Body of pancreas (tissue), 4 donors: ENCODE measurements around the gene FAM72A. TPM values are rescaled to one million over a fixed set of nuclear protein-coding genes. Genes with fewer than 3 reads are reported as not detected.
"Not testable (repeated sequence)": the region's sequence is repeated elsewhere in the genome, so short reads cannot be mapped to it uniquely, and the experiment has no call there.

Experiments used
- ATAC-seq: fragments of 150-250 bp; one replicate; pipeline ENCODE4 v1.9.1; 2016
- DNase-seq, 4 donors: peaks; one replicate each; pipeline ENCODE4 v3.0.0-alpha.2; 2019
- H3K27ac ChIP-seq, 4 donors: fragments of 200-600 bp; sonication (generic); 1 replicate in 3 of 4; 2 replicates in 1 of 4; pipeline versions ENCODE4 v1.5.1 to v1.6.1; 2016 to 2019; ENCODE audit warnings: mild to moderate bottlenecking in 1 of 4, mixed read lengths in 1 of 4, moderate library complexity in 1 of 4
- H3K27me3 ChIP-seq, 2 donors: fragments of 200-600 bp; sonication (generic); one replicate each; pipeline ENCODE4 v1.6.0; 2016; ENCODE audit warnings: mild to moderate bottlenecking in 1 of 2
- H3K36me3 ChIP-seq, 2 donors: fragments of 200-600 bp; sonication (generic); replicated peaks in 1 of 2; 2 replicates each; pipeline ENCODE4 v1.5.1; 2016; ENCODE audit warnings: low read depth in 2 of 2; ENCODE audit not compliant: insufficient read depth in 1 of 2
- H3K4me1 ChIP-seq: fragments of 200-600 bp; sonication (generic); one replicate; pipeline ENCODE4 v1.6.0; 2016
- H3K4me3 ChIP-seq, 2 donors: fragments of 200-600 bp; sonication (generic); 1 replicate in 1 of 2; 2 replicates in 1 of 2; pipeline ENCODE4 v1.5.1; 2016 to 2019
- H3K9me3 ChIP-seq, 3 donors: fragments of 200-600 bp; sonication (generic); 1 replicate in 2 of 3; 2 replicates in 1 of 3; pipeline ENCODE4 v1.5.1; 2016
- CTCF ChIP-seq, 7 experiments: fragments of 450-650 bp in 4 of 7; fragments of 200-600 bp in 3 of 7; sonication (generic) in 3 of 7; IDR thresholded peaks; one replicate each; pipeline ENCODE4 v1.5.1; 2016 to 2019; ENCODE audit warnings: antibody characterized with exemption in 7 of 7
- WGBS, 2 donors: methylation state at CpG; one replicate each; pipeline ENCODE4 v1.1.5; 2017; 5-methylcytosine and 5-hydroxymethylcytosine counted together
- intact Hi-C: fragments of 100-400 bp; cut with DNase I; formaldehyde crosslinking; loops from one replicate; pipeline ENCODE4 v1.15.1; 2023
- total RNA-seq, 2 donors: library from RNA; depleted of rRNA; stranded (reverse); fragments of >200 nt; gene quantifications; one replicate each; pipeline ENCODE4 v1.1.0, GENCODE V29; 2016

The FAM72A gene
- total RNA-seq, 2 donors from 2014 or later, result 11.9 TPM; not detected in 1

GRCh38 chr1:206178061-206178989, 24.3 kb downstream of the FAM72A start:
- 57 to 61% methylated on average over 8 to 9 of the region's 9 CpGs for WGBS, 2 donors
- H3K27me3 ChIP-seq, H3K4me1 ChIP-seq, intact Hi-C loops, ATAC-seq, DNase-seq, H3K9me3 ChIP-seq, H3K36me3 ChIP-seq, H3K27ac ChIP-seq, H3K4me3 ChIP-seq: not testable (repeated sequence)

- H3K4me3 ChIP-seq, H3K4me1 ChIP-seq, H3K9me3 ChIP-seq, H3K27me3 ChIP-seq, ATAC-seq, H3K36me3 ChIP-seq, H3K27ac ChIP-seq, intact Hi-C loops: not testable (repeated sequence)
- DNase-seq, result peak in 1 of 4 donors; percentile 7
- no CpG with 5 or more reads among the region's 2 CpGs for WGBS, 2 donors
Measured at GRCh38 chr1:206176114-206176502, 26.5 kb downstream of the FAM72A start.

GRCh38 chr1:206175459-206176113, 27.1 kb downstream of the FAM72A start:
- H3K27ac ChIP-seq, H3K4me3 ChIP-seq, H3K4me1 ChIP-seq, H3K9me3 ChIP-seq, intact Hi-C loops, H3K27me3 ChIP-seq, H3K36me3 ChIP-seq: not testable (repeated sequence)
- peak in 1 of 4 donors; percentile 3 for DNase-seq
- 32 to 33% methylated on average over 1 of the region's 4 CpGs for WGBS, 2 donors
- ATAC-seq, result peak; percentile 55

GRCh38 chr1:206174182-206174868, 28.3 kb downstream of the FAM72A start:
- DNase-seq (peak in 1 of 4 donors; percentile 7), ATAC-seq (peak; percentile 52)
- H3K36me3 ChIP-seq, H3K4me1 ChIP-seq, intact Hi-C loops, H3K4me3 ChIP-seq, H3K9me3 ChIP-seq, H3K27me3 ChIP-seq, H3K27ac ChIP-seq: not testable (repeated sequence)
- peak in 4 of 7 experiments; percentile 16 to 37 (median 21) for TF ChIP-seq CTCF (IDR thresholded peaks at IDR 0.05)
- WGBS, 2 donors, result 39 to 60% methylated on average over 6 of the region's 7 CpGs

- H3K4me3 ChIP-seq, DNase-seq, H3K27me3 ChIP-seq, H3K9me3 ChIP-seq, H3K36me3 ChIP-seq, intact Hi-C loops, H3K4me1 ChIP-seq, H3K27ac ChIP-seq, ATAC-seq: not testable (repeated sequence)
- 80% methylated on average over 1 of the region's 2 CpGs for WGBS, 2 donors
Measured at GRCh38 chr1:206173110-206173719, 29.4 kb downstream of the FAM72A start.

GRCh38 chr1:206169794-206170193, 32.8 kb downstream of the FAM72A start:
- ATAC-seq, H3K27ac ChIP-seq, H3K27me3 ChIP-seq, H3K36me3 ChIP-seq, H3K4me3 ChIP-seq, intact Hi-C loops, H3K9me3 ChIP-seq, H3K4me1 ChIP-seq, DNase-seq: not testable (repeated sequence)
- WGBS, 2 donors, result 35 to 56% methylated on average over 1 to 2 of the region's 3 CpGs
